Nephron (organoid): ENCODE results near the gene TBXAS1.
A peak's percentile ranks its signal among the peaks of the same experiment; 100 is the strongest.

Experiments
- H3K27ac Mint-ChIP-seq, 3 experiments: 2 replicates each; pipeline ENCODE4 v1.8.0; 2020; ENCODE audit warnings: mixed read lengths in 3 of 3, mild to moderate bottlenecking in 2 of 3, moderate library complexity in 1 of 3
- H3K27me3 Mint-ChIP-seq: 2 replicates; pipeline ENCODE4 v1.8.0; 2021; ENCODE audit warnings: low read depth, mild to moderate bottlenecking, moderate library complexity, mixed read lengths
- H3K36me3 Mint-ChIP-seq: 2 replicates; pipeline ENCODE4 v1.8.0; 2020; ENCODE audit warnings: low read depth, mixed read lengths
- H3K4me1 Mint-ChIP-seq: 2 replicates; pipeline ENCODE4 v1.8.0; 2020; ENCODE audit warnings: mixed read lengths
- H3K4me3 Mint-ChIP-seq, 3 experiments: 2 replicates each; pipeline ENCODE4 v1.8.0; 2020; ENCODE audit warnings: mild to moderate bottlenecking in 3 of 3, mixed read lengths in 3 of 3, moderate library complexity in 2 of 3
- H3K9me3 Mint-ChIP-seq: 2 replicates; pipeline ENCODE4 v1.8.0; 2020; ENCODE audit warnings: mixed read lengths
- TF ChIP-seq, protein P1 (sequence below), 3 experiments: fragments of 200-600 bp; sonication (generic); IDR thresholded peaks; one replicate each; pipeline ENCODE4 v1.5.0; 2021; ENCODE audit warnings: antibody characterized with exemption in 3 of 3; ENCODE audit not compliant: unreplicated experiment in 3 of 3

The TBXAS1 gene

DNA sequence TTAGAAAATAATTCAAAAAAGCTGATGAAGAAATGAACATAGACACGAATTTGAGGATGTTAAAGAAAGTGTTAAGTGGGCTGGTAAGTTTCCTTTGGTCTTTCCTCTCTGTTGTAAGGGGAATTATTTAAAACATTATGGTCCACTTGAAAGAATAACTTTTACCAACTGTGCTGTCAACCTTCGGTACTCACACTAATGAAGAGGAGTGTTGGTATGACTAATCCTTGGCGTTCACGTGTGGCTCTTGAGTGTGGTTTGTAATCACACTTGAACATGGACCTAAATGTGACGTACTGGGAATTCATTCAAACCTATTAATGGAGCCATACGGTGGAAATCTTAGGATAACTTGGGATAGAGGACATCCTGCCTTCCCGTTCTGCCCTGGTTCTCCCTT, 41.3 kb downstream of the TBXAS1 start:
- Mint-ChIP-seq H3K4me1 (peaks cover 9% of the 10 kb centered on the region), H3K27me3 (no peaks in the 10 kb centered on the region), H3K36me3 (peaks cover 6% of the 10 kb centered on the region), H3K4me3 (no peak overlapping the region), H3K9me3 (peaks cover 2% of the 10 kb centered on the region), H3K27ac (no peak overlapping the region)
- TF ChIP-seq, protein P1, sequence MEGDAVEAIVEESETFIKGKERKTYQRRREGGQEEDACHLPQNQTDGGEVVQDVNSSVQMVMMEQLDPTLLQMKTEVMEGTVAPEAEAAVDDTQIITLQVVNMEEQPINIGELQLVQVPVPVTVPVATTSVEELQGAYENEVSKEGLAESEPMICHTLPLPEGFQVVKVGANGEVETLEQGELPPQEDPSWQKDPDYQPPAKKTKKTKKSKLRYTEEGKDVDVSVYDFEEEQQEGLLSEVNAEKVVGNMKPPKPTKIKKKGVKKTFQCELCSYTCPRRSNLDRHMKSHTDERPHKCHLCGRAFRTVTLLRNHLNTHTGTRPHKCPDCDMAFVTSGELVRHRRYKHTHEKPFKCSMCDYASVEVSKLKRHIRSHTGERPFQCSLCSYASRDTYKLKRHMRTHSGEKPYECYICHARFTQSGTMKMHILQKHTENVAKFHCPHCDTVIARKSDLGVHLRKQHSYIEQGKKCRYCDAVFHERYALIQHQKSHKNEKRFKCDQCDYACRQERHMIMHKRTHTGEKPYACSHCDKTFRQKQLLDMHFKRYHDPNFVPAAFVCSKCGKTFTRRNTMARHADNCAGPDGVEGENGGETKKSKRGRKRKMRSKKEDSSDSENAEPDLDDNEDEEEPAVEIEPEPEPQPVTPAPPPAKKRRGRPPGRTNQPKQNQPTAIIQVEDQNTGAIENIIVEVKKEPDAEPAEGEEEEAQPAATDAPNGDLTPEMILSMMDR (IDR thresholded peaks at IDR 0.05; ENCODE audit: unreplicated experiment in 3 of 3): no peak

DNA sequence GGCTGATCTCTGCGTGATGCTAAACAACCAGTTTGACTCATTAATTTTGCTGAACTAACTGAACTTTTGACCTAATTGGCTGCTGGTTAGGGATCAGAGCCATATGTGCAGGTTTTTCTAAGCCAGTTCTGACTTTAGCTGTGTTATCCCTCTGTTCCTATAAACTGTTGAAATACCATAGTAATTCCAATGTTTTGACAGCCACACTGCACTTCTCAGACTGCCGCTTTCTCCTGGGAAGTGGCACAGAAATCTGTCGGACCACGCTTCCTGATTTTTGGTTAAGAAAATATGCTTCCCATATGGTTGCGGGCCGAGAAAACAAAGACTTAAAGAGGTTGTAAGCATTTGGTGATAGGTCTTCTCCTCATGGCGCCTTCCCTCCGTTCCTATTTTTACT, 42.3 kb downstream of the TBXAS1 start:
- TF ChIP-seq, protein P1 (IDR thresholded peaks at IDR 0.05; ENCODE audit: unreplicated experiment in 3 of 3): no peak
- H3K9me3 Mint-ChIP-seq: peaks cover 2% of the 10 kb centered on the region
- H3K36me3 Mint-ChIP-seq: peaks cover 5% of the 10 kb centered on the region
- peaks cover 9% of the 10 kb centered on the region for H3K4me1 Mint-ChIP-seq
- no peak overlapping the region for H3K4me3 Mint-ChIP-seq
- H3K27me3 Mint-ChIP-seq: no peaks in the 10 kb centered on the region
- H3K27ac Mint-ChIP-seq: peak overlapping the region; percentile 42 to 79 (median 60)

DNA sequence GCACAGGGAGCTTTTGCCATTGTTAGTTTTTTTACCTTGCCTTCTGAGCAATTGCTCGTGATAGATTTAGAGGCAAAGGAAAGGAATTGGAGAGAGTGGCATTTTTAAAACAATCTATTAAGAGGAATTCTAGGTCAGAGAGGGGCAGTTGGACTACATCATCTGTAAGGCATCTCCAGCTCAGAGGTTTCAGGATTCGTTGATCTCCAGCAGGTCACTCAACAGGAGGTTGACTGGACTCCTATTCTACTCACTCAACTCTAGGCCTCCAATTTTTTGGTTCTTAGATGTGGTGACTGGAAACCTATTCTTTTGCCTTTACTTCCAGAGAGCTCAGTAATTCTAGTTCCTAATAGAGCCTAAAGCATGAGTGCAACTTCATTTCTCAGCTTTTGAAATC, 42.8 kb downstream of the TBXAS1 start:
- TF ChIP-seq, protein P1 (IDR thresholded peaks at IDR 0.05; ENCODE audit: unreplicated experiment in 3 of 3): no peak
- Mint-ChIP-seq H3K4me3 (no peak overlapping the region), H3K36me3 (peaks cover 7% of the 10 kb centered on the region), H3K4me1 (peaks cover 9% of the 10 kb centered on the region), H3K27ac (peak overlapping the region; percentile 42 to 79 (median 60)), H3K9me3 (peaks cover 2% of the 10 kb centered on the region), H3K27me3 (no peaks in the 10 kb centered on the region)

DNA sequence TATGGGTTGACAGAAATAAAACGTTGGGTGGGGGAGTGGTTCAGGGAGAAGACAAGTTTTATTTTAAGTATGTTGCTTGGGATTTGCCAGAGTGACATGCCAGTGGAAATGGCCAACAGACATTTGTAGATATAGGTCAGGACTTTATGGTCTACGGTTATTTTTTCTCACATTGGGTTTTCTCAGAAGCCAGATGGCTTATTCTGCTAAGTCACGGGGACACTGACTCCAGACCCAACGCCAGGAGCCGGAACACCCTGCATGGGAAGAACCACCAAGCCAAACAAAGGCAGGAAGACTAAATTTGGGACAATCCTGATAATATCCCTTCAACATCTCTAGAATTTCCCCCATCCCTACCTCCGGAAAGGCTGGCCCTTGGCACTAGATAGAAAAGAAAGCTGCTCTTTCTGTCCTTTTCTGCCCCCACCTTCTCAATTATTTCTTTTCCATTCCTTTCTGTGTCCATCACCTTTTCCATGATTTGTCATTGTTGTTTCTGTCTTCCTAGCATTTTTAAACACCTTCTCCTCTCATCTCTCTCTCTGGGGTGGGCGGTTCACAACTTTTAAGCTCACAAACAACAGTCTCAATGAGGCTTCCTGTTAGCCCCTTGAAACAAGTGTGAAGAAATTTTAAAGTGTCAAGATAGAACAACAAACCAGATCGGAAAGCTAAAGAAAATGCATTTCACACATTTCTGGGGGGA, 44.7 kb downstream of the TBXAS1 start:
- Mint-ChIP-seq H3K27me3 (no peaks in the 10 kb centered on the region), H3K4me3 (no peak overlapping the region), H3K27ac (no peak overlapping the region), H3K36me3 (peaks cover 9% of the 10 kb centered on the region), H3K4me1 (peaks cover 9% of the 10 kb centered on the region), H3K9me3 (no peaks in the 10 kb centered on the region)
- TF ChIP-seq, protein P1 (IDR thresholded peaks at IDR 0.05; ENCODE audit: unreplicated experiment in 3 of 3): no peak

DNA sequence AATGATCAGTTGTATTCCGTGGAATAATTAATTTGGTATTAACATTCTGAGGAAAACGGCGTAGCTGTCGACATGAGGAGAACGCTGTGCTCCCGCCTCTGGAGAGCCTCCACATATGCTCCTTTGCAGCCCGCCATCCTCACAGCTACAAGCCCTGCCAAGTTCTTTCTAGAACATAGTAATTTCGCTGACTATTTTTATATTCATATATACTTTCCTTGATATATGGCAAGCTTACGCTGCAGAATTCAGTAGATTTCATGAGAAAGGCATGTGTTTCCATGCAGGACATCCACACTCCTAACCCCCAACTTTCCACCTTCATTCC, 45.2 kb downstream of the TBXAS1 start:
- Mint-ChIP-seq H3K27ac (peak overlapping the region in 1 of 3 experiments; percentile 73), H3K4me1 (peaks cover 9% of the 10 kb centered on the region), H3K36me3 (peaks cover 9% of the 10 kb centered on the region), H3K4me3 (no peak overlapping the region), H3K9me3 (no peaks in the 10 kb centered on the region), H3K27me3 (no peaks in the 10 kb centered on the region)
- TF ChIP-seq, protein P1 (IDR thresholded peaks at IDR 0.05; ENCODE audit: unreplicated experiment in 3 of 3): no peak

DNA sequence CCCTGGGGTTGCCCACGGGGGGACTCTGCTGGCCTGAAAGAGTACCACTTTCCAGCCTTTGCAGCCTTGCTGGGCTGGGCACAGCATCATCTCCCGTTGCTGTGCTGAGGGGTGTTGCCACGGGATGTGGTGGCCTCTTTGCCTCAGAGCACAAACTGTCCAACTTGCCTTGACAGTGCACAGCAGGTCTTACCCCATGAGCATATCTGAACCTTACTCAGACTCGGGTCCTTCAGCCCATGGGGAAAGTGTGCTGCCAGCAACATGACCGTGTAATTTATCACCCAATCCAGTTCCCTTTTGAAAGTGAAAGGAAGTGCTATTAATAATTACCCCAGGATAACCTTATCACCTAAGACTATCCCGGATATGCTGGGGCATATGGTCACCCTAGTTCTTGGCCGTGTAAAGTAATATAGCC, 46.8 kb downstream of the TBXAS1 start:
- peaks cover 9% of the 10 kb centered on the region for H3K4me1 Mint-ChIP-seq
- H3K27ac Mint-ChIP-seq: no peak overlapping the region
- H3K36me3 Mint-ChIP-seq: peaks cover 9% of the 10 kb centered on the region
- no peak overlapping the region for H3K4me3 Mint-ChIP-seq
- H3K9me3 Mint-ChIP-seq: no peaks in the 10 kb centered on the region
- TF ChIP-seq, protein P1 (IDR thresholded peaks at IDR 0.05; ENCODE audit: unreplicated experiment in 3 of 3): no peak
- H3K27me3 Mint-ChIP-seq: no peaks in the 10 kb centered on the region
